Measurements from ENCODE around the gene WNT7B.

Gene WNT7B

DNA sequence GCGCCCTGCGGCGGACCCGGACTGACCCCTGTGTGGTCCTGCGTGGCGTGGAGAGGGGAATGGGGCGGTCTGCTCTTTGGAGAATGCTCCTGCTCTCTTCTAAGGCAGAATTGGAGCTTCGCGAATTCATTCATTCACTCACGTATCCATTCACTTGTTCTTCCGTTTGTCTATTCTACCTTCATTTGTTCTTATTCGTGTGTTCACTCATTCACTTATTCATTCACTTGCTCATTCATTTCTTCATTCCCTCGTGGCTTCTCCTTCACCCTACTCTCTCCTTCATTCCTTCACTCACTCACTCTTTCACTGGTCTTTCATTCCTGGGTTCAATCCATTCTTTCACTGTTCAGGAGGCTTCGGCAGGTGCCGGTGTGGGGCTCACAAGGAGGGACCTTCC, 69.6 kb downstream of the WNT7B start:
- Histone ChIP-seq H3K79me2 (ENCODE audit: insufficient read depth, low read length) (no peaks in the 10 kb centered on the region), H3K4me1 (ENCODE audit: insufficient read depth, low read length, poor library complexity, severe bottlenecking) (no peaks in the 10 kb centered on the region), H3K9ac (ENCODE audit: low read depth, low read length, poor library complexity, severe bottlenecking) (no peak overlapping the region), H4K20me1 (ENCODE audit: insufficient read depth, low read length, poor library complexity, severe bottlenecking) (no peaks in the 10 kb centered on the region), H3K9me3 (ENCODE audit: insufficient read depth, low read depth, low read length) (no peaks in the 10 kb centered on the region), H3K27me3 (ENCODE audit: insufficient read depth, low read length, poor library complexity, severe bottlenecking) (no peaks in the 10 kb centered on the region), H2AFZ (ENCODE audit: low read length) (no peak overlapping the region), H3F3A (ENCODE audit: low read depth) (no peaks in the 10 kb centered on the region), H3K4me3 (ENCODE audit: low read length, poor library complexity, severe bottlenecking) (no peak overlapping the region), H3K9me2 (replicated peaks; ENCODE audit: low read depth, low read length) (no peaks in the 10 kb centered on the region), H3K4me2 (ENCODE audit: low read depth, low read length, poor library complexity, severe bottlenecking) (no peak overlapping the region), H3K36me3 (ENCODE audit: insufficient read depth, low read length) (no peaks in the 10 kb centered on the region)
- TF ChIP-seq, protein P1, sequence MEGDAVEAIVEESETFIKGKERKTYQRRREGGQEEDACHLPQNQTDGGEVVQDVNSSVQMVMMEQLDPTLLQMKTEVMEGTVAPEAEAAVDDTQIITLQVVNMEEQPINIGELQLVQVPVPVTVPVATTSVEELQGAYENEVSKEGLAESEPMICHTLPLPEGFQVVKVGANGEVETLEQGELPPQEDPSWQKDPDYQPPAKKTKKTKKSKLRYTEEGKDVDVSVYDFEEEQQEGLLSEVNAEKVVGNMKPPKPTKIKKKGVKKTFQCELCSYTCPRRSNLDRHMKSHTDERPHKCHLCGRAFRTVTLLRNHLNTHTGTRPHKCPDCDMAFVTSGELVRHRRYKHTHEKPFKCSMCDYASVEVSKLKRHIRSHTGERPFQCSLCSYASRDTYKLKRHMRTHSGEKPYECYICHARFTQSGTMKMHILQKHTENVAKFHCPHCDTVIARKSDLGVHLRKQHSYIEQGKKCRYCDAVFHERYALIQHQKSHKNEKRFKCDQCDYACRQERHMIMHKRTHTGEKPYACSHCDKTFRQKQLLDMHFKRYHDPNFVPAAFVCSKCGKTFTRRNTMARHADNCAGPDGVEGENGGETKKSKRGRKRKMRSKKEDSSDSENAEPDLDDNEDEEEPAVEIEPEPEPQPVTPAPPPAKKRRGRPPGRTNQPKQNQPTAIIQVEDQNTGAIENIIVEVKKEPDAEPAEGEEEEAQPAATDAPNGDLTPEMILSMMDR (conservative IDR thresholded peaks at IDR 0.05; ENCODE audit: low read length) = no peak
- no peak for TF ChIP-seq EZH2phosphoT487 (IDR thresholded peaks at IDR 0.05; ENCODE audit: borderline replicate concordance)

DNA sequence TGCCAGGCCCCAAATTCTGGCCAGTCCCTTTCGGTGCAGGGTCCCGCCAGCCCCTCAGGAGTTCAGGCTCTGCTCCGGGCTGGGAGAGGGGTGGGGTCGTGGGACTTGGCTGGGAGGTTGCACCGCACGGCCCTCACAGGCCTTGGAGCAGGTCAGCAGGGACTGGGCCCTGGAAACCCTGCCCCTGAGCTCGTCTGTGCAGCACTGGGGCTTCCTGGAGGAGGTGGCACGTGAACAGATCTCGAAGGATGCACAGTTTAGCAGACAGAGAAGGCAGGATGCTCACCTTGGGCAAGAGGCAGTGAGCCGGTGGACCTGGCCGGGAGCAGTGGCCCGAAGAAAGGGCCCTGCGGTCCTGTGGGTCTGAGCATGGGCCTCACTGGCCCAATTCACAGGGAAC, 70.0 kb downstream of the WNT7B start:
- H3K9me2 ChIP-seq (replicated peaks; ENCODE audit: low read depth, low read length) = no peaks in the 10 kb centered on the region
- H3K4me3 ChIP-seq (ENCODE audit: low read length, poor library complexity, severe bottlenecking) = no peak overlapping the region
- H3K27me3 ChIP-seq (ENCODE audit: insufficient read depth, low read length, poor library complexity, severe bottlenecking) = no peaks in the 10 kb centered on the region
- no peak overlapping the region for H2AFZ ChIP-seq (ENCODE audit: low read length)
- no peaks in the 10 kb centered on the region for H3K36me3 ChIP-seq (ENCODE audit: insufficient read depth, low read length)
- no peaks in the 10 kb centered on the region for H3K4me1 ChIP-seq (ENCODE audit: insufficient read depth, low read length, poor library complexity, severe bottlenecking)
- H3K79me2 ChIP-seq (ENCODE audit: insufficient read depth, low read length) = no peaks in the 10 kb centered on the region
- no peaks in the 10 kb centered on the region for H4K20me1 ChIP-seq (ENCODE audit: insufficient read depth, low read length, poor library complexity, severe bottlenecking)
- TF ChIP-seq EZH2phosphoT487 (IDR thresholded peaks at IDR 0.05; ENCODE audit: borderline replicate concordance) = no peak
- TF ChIP-seq, protein P1 (conservative IDR thresholded peaks at IDR 0.05; ENCODE audit: low read length) = no peak
- no peak overlapping the region for H3K4me2 ChIP-seq (ENCODE audit: low read depth, low read length, poor library complexity, severe bottlenecking)
- no peaks in the 10 kb centered on the region for H3F3A ChIP-seq (ENCODE audit: low read depth)
- H3K9me3 ChIP-seq (ENCODE audit: insufficient read depth, low read depth, low read length) = no peaks in the 10 kb centered on the region
- no peak overlapping the region for H3K9ac ChIP-seq (ENCODE audit: low read depth, low read length, poor library complexity, severe bottlenecking)

DNA sequence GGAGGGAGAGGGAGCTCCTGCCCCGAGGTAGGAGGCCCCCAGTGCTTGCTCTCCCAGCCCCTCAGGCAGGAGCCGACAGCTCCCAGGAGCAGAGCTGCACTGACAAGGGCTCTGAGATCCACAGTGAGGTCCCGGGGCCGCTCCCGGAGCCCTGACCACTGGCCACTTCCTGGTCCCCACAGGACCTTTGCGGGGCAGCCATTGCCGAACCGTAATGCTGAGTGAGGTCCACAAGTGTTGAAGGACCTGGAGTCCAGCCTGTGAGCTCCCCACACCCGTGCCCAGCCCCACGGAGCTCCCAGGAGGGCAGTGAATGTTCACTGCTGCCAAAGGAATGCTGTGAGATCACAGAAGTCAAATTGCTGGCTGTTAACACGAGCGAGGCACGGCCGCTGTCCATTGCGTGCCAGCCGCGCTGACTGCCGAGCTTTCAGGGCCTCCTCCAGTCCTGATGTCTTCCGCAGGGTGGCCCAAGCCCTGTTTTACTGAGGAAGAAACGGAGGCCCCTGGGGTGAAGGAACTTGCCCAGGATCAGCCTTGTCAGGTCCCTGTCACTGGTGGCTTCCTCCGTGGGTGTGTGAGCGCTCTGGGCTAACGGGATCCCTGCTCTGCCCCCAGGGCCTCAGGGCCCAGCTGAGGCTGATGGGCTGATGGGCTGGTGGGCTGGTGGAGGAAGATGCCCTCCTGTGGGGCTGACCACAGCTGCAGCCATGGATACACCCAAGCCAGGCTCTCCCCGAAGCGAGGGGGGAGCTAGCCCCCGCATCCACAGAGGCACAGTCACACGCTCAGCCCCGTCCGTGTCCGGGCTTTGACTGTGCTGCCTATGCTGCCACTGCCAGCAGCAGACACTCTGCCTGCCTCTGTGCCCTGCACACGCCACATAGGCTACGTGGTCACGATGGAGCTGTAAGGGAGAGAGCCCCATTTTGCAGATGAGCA, 70.8 kb downstream of the WNT7B start:
- no peaks in the 10 kb centered on the region for H4K20me1 ChIP-seq (ENCODE audit: insufficient read depth, low read length, poor library complexity, severe bottlenecking)
- H3K4me1 ChIP-seq (ENCODE audit: insufficient read depth, low read length, poor library complexity, severe bottlenecking) = no peaks in the 10 kb centered on the region
- no peaks in the 10 kb centered on the region for H3K9me3 ChIP-seq (ENCODE audit: insufficient read depth, low read depth, low read length)
- no peaks in the 10 kb centered on the region for H3K27me3 ChIP-seq (ENCODE audit: insufficient read depth, low read length, poor library complexity, severe bottlenecking)
- no peak overlapping the region for H3K9ac ChIP-seq (ENCODE audit: low read depth, low read length, poor library complexity, severe bottlenecking)
- H3K4me2 ChIP-seq (ENCODE audit: low read depth, low read length, poor library complexity, severe bottlenecking) = no peak overlapping the region
- no peak overlapping the region for H3K4me3 ChIP-seq (ENCODE audit: low read length, poor library complexity, severe bottlenecking)
- TF ChIP-seq EZH2phosphoT487 (IDR thresholded peaks at IDR 0.05; ENCODE audit: borderline replicate concordance) = no peak
- TF ChIP-seq, protein P1 (conservative IDR thresholded peaks at IDR 0.05; ENCODE audit: low read length) = no peak
- no peaks in the 10 kb centered on the region for H3F3A ChIP-seq (ENCODE audit: low read depth)
- no peak overlapping the region for H2AFZ ChIP-seq (ENCODE audit: low read length)
- H3K36me3 ChIP-seq (ENCODE audit: insufficient read depth, low read length) = no peaks in the 10 kb centered on the region
- no peaks in the 10 kb centered on the region for H3K79me2 ChIP-seq (ENCODE audit: insufficient read depth, low read length)
- H3K9me2 ChIP-seq (replicated peaks; ENCODE audit: low read depth, low read length) = no peaks in the 10 kb centered on the region

Measured in Loucy (cell line).